ENCODE results near the gene OR52D1. TPM values are rescaled to one million over a fixed set of nuclear protein-coding genes. Genes with fewer than 3 reads are reported as not detected.
A peak's percentile ranks its signal among the peaks of the same experiment; 100 is the strongest.

Gene OR52D1
- total and polyA plus RNA-seq, 9 of the 15 experiments (the other 6 are each of a cell fraction or from before 2014, with no cell fraction given), result 0.14 to 1.3 (median 0.97) TPM; not detected in 6

DNA sequence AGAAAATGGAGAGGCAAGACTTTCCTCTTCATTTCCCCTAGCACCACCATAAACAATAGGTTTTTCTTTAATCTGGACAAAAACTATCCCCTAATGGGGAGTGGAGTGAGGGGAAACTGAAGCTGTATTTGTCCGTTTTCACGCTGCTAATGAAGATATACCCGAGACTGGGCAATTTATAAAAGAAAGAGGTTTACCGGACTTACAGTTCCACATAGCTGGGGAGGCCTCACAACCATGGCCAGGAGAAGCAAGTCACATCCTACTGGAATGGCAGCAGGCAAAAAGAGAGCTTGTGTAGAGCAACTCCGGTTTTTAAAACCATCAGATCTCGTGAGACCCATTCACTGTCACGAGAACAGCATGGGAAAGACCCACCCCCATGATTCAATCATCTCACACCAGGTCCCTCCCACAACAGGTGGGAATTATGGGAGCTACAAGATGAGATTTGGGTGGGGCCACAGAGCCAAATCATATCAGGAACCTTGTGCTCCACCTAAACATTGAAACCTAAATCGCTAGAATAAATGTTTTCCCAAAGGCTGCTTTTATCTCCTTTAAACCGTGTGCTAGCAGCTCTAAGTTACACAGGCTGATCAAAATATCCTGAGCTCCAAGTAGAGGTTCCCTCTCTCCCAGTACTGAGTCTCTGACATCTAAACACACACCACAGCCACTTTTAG, 17.0 kb downstream of the OR52D1 start (continued):
- TF ChIP-seq, protein P1, sequence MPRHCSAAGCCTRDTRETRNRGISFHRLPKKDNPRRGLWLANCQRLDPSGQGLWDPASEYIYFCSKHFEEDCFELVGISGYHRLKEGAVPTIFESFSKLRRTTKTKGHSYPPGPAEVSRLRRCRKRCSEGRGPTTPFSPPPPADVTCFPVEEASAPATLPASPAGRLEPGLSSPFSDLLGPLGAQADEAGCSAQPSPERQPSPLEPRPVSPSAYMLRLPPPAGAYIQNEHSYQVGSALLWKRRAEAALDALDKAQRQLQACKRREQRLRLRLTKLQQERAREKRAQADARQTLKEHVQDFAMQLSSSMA (CRISPR knock-in tag; IDR thresholded peaks at IDR 0.05), result no peak
- TF ChIP-seq KHSRP (IDR thresholded peaks at IDR 0.05), result no peak
- TF ChIP-seq, protein P2, sequence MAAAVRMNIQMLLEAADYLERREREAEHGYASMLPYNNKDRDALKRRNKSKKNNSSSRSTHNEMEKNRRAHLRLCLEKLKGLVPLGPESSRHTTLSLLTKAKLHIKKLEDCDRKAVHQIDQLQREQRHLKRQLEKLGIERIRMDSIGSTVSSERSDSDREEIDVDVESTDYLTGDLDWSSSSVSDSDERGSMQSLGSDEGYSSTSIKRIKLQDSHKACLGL (CRISPR knock-in tag; IDR thresholded peaks at IDR 0.05; ENCODE audit: borderline replicate concordance, poor library complexity, severe bottlenecking), result no peak
- TF ChIP-seq, protein P3, sequence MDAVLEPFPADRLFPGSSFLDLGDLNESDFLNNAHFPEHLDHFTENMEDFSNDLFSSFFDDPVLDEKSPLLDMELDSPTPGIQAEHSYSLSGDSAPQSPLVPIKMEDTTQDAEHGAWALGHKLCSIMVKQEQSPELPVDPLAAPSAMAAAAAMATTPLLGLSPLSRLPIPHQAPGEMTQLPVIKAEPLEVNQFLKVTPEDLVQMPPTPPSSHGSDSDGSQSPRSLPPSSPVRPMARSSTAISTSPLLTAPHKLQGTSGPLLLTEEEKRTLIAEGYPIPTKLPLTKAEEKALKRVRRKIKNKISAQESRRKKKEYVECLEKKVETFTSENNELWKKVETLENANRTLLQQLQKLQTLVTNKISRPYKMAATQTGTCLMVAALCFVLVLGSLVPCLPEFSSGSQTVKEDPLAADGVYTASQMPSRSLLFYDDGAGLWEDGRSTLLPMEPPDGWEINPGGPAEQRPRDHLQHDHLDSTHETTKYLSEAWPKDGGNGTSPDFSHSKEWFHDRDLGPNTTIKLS (IDR thresholded peaks at IDR 0.05; ENCODE audit: borderline replicate concordance, low read depth), result peak; percentile 96
- TF ChIP-seq, protein P4, sequence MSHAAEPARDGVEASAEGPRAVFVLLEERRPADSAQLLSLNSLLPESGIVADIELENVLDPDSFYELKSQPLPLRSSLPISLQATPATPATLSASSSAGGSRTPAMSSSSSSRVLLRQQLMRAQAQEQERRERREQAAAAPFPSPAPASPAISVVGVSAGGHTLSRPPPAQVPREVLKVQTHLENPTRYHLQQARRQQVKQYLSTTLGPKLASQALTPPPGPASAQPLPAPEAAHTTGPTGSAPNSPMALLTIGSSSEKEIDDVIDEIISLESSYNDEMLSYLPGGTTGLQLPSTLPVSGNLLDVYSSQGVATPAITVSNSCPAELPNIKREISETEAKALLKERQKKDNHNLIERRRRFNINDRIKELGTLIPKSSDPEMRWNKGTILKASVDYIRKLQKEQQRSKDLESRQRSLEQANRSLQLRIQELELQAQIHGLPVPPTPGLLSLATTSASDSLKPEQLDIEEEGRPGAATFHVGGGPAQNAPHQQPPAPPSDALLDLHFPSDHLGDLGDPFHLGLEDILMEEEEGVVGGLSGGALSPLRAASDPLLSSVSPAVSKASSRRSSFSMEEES (CRISPR knock-in tag; IDR thresholded peaks at IDR 0.05), result no peak
- TF ChIP-seq ZNF778 (CRISPR knock-in tag; IDR thresholded peaks at IDR 0.05), result no peak
- no peak for TF ChIP-seq KAT2B (IDR thresholded peaks at IDR 0.05; ENCODE audit: low read depth, low read length)
- TF ChIP-seq HSF4 (CRISPR knock-in tag; IDR thresholded peaks at IDR 0.05; ENCODE audit: borderline replicate concordance), result no peak
- TF ChIP-seq MCM5 (IDR thresholded peaks at IDR 0.05; ENCODE audit: low read depth), result no peak
- TF ChIP-seq DACH1 (IDR thresholded peaks at IDR 0.05; ENCODE audit: partially characterized antibody), result no peak
- TF ChIP-seq, protein P5, sequence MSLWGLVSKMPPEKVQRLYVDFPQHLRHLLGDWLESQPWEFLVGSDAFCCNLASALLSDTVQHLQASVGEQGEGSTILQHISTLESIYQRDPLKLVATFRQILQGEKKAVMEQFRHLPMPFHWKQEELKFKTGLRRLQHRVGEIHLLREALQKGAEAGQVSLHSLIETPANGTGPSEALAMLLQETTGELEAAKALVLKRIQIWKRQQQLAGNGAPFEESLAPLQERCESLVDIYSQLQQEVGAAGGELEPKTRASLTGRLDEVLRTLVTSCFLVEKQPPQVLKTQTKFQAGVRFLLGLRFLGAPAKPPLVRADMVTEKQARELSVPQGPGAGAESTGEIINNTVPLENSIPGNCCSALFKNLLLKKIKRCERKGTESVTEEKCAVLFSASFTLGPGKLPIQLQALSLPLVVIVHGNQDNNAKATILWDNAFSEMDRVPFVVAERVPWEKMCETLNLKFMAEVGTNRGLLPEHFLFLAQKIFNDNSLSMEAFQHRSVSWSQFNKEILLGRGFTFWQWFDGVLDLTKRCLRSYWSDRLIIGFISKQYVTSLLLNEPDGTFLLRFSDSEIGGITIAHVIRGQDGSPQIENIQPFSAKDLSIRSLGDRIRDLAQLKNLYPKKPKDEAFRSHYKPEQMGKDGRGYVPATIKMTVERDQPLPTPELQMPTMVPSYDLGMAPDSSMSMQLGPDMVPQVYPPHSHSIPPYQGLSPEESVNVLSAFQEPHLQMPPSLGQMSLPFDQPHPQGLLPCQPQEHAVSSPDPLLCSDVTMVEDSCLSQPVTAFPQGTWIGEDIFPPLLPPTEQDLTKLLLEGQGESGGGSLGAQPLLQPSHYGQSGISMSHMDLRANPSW (CRISPR knock-in tag; IDR thresholded peaks at IDR 0.05), result no peak
- TF ChIP-seq SLC30A9 (CRISPR knock-in tag; IDR thresholded peaks at IDR 0.05), result no peak
- TF ChIP-seq, protein P6, sequence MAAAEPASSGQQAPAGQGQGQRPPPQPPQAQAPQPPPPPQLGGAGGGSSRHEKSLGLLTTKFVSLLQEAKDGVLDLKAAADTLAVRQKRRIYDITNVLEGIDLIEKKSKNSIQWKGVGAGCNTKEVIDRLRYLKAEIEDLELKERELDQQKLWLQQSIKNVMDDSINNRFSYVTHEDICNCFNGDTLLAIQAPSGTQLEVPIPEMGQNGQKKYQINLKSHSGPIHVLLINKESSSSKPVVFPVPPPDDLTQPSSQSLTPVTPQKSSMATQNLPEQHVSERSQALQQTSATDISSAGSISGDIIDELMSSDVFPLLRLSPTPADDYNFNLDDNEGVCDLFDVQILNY (CRISPR knock-in tag; IDR thresholded peaks at IDR 0.05), result no peak
- no peak for TF ChIP-seq ZNF408 (CRISPR knock-in tag; IDR thresholded peaks at IDR 0.05; ENCODE audit: low read depth)
- no peak for TF ChIP-seq NFATC3 (IDR thresholded peaks at IDR 0.05)
- 0 out of 2 replicates have a peak, but pooled peaks have one; percentile 7 for TF ChIP-seq SOX6 (IDR thresholded peaks at IDR 0.05)
- TF ChIP-seq, protein P7, sequence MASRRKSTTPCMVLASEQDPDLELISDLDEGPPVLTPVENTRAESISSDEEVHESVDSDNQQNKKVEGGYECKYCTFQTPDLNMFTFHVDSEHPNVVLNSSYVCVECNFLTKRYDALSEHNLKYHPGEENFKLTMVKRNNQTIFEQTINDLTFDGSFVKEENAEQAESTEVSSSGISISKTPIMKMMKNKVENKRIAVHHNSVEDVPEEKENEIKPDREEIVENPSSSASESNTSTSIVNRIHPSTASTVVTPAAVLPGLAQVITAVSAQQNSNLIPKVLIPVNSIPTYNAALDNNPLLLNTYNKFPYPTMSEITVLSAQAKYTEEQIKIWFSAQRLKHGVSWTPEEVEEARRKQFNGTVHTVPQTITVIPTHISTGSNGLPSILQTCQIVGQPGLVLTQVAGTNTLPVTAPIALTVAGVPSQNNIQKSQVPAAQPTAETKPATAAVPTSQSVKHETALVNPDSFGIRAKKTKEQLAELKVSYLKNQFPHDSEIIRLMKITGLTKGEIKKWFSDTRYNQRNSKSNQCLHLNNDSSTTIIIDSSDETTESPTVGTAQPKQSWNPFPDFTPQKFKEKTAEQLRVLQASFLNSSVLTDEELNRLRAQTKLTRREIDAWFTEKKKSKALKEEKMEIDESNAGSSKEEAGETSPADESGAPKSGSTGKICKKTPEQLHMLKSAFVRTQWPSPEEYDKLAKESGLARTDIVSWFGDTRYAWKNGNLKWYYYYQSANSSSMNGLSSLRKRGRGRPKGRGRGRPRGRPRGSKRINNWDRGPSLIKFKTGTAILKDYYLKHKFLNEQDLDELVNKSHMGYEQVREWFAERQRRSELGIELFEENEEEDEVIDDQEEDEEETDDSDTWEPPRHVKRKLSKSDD (conservative IDR thresholded peaks at IDR 0.05; ENCODE audit: low read length), result peak; percentile 90

Measured in K562 (cell line).